HepG2 (cell line): ENCODE results near the gene ISY1. TPM values are rescaled to one million over a fixed set of nuclear protein-coding genes. Genes with fewer than 3 reads are reported as not detected.
A peak's percentile ranks its signal among the peaks of the same experiment; 100 is the strongest.

Experiments
- ELF4 ChIP-seq: sonication (generic); formaldehyde crosslinking; IDR thresholded peaks from 2 replicates; pipeline ENCODE4 v1.5.0; 2020; ENCODE audit warnings: missing genetic modification reagents, mild to moderate bottlenecking, moderate library complexity, borderline replicate concordance
- ESRRA ChIP-seq: sonication (generic); formaldehyde crosslinking; IDR thresholded peaks from 2 replicates; pipeline ENCODE4 v1.5.1; 2020; ENCODE audit warnings: mild to moderate bottlenecking, low read depth, missing genetic modification reagents
- FOXK2 ChIP-seq: fragments of 450-650 bp; IDR thresholded peaks from 2 replicates; pipeline ENCODE4 v1.6.1; 2016
- GATA4 ChIP-seq: sonication (generic); IDR thresholded peaks from 2 replicates; pipeline ENCODE4 v1.6.1; 2016; ENCODE audit warnings: antibody characterized with exemption, low read depth, borderline replicate concordance
- HCFC1 ChIP-seq: fragments of 150-350 bp; IDR thresholded peaks from 2 replicates; pipeline ENCODE4 v1.6.1; 2014; ENCODE audit warnings: low read depth, low read length
- HNF4A ChIP-seq: sonication (generic); formaldehyde crosslinking; IDR thresholded peaks from 2 replicates; pipeline ENCODE4 v1.4.0; 2020; ENCODE audit warnings: missing genetic modification reagents
- ISX ChIP-seq: sonication (generic); formaldehyde crosslinking; conservative IDR thresholded peaks from 2 replicates; pipeline ENCODE4 v1.5.0; 2020; ENCODE audit warnings: missing genetic modification reagents
- KDM6A ChIP-seq: IDR thresholded peaks from 2 replicates; pipeline ENCODE4 v1.6.1; 2016; ENCODE audit warnings: low read depth
- RBM39 ChIP-seq: fragments of 200-400 bp; formaldehyde crosslinking; IDR thresholded peaks from one replicate; pipeline ENCODE4 v1.6.1; 2018; ENCODE audit warnings: antibody characterized with exemption, mild to moderate bottlenecking, low read depth, low read length; ENCODE audit not compliant: poor library complexity, severe bottlenecking
- REPIN1 ChIP-seq: sonication (generic); formaldehyde crosslinking; IDR thresholded peaks from 2 replicates; pipeline ENCODE4 v1.8.0; 2022; ENCODE audit warnings: missing genetic modification reagents, low read depth, mild to moderate bottlenecking, borderline replicate concordance
- SALL1 ChIP-seq: sonication (generic); formaldehyde crosslinking; IDR thresholded peaks from 2 replicates; pipeline ENCODE4 v1.8.0; 2022; ENCODE audit warnings: mild to moderate bottlenecking, missing genetic modification reagents
- SNAI1 ChIP-seq: sonication (generic); formaldehyde crosslinking; IDR thresholded peaks from 2 replicates; pipeline ENCODE4 v1.5.0; 2020; ENCODE audit warnings: mild to moderate bottlenecking, missing genetic modification reagents, borderline replicate concordance
- TBL1XR1 ChIP-seq: fragments of 150-350 bp; IDR thresholded peaks from 2 replicates; pipeline ENCODE4 v1.6.1; 2014; ENCODE audit warnings: borderline replicate concordance, low read length; ENCODE audit not compliant: partially characterized antibody
- TCF7L2 ChIP-seq: IDR thresholded peaks from 2 replicates; pipeline ENCODE4 v1.6.1; 2011; ENCODE audit warnings: mild to moderate bottlenecking, low read depth, low read length, moderate library complexity
- ZKSCAN8 ChIP-seq: IDR thresholded peaks from 2 replicates; pipeline ENCODE4 v1.6.1; 2016; ENCODE audit warnings: borderline replicate concordance, missing genetic modification reagents, missing compliant biosample characterization
- ZNF124 ChIP-seq: sonication (generic); formaldehyde crosslinking; IDR thresholded peaks from 2 replicates; pipeline ENCODE4 v1.4.0; 2020; ENCODE audit warnings: missing genetic modification reagents
- ZNF326 ChIP-seq: sonication (generic); formaldehyde crosslinking; IDR thresholded peaks from 2 replicates; pipeline ENCODE4 v1.4.0; 2020; ENCODE audit warnings: missing genetic modification reagents, borderline replicate concordance
- ZNF572 ChIP-seq: sonication (generic); formaldehyde crosslinking; IDR thresholded peaks from 2 replicates; pipeline ENCODE4 v1.5.1; 2020; ENCODE audit warnings: mild to moderate bottlenecking, missing genetic modification reagents
- ZNF850 ChIP-seq: sonication (generic); formaldehyde crosslinking; conservative IDR thresholded peaks from 2 replicates; pipeline ENCODE4 v1.9.0; 2021; ENCODE audit warnings: mild to moderate bottlenecking, missing genetic modification reagents
- polyA plus RNA-seq, 8 experiments: library from polyadenylated mRNA; depleted of rRNA in 3 of 8; stranded (reverse) in 7 of 8; unstranded in 1 of 8; fragments of >200 nt; fragmentation: Illumina TruSeq in 4 of 8; extraction: Trizol in 4 of 8; gene quantifications; 2 replicates each; pipeline versions ENCODE4 v1.2.1 to v1.2.3, GENCODE V29; 2011 to 2016; ENCODE audit warnings: low read depth in 4 of 8, missing spikeins in 1 of 8, mixed read lengths in 1 of 8; ENCODE audit not compliant: insufficient read depth in 1 of 8
- total RNA-seq, 5 experiments: library from RNA; depleted of rRNA; stranded (reverse); fragments of >200 nt; fragmentation: Illumina TruSeq; extraction: Trizol; gene quantifications; 2 replicates each; pipeline ENCODE4 v1.2.3, GENCODE V29; 2016; ENCODE audit warnings: low read depth in 1 of 5
- TF ChIP-seq, protein P1 (sequence below): sonication (generic); formaldehyde crosslinking; IDR thresholded peaks from 2 replicates; pipeline ENCODE4 v1.5.0; 2020; ENCODE audit warnings: missing genetic modification reagents
- TF ChIP-seq, protein P2 (sequence below): IDR thresholded peaks from 2 replicates; pipeline ENCODE4 v1.6.1; 2016; ENCODE audit warnings: low read depth
- TF ChIP-seq, protein P3 (sequence below): sonication (generic); formaldehyde crosslinking; IDR thresholded peaks from 2 replicates; pipeline ENCODE4 v1.4.0; 2020; ENCODE audit warnings: missing genetic modification reagents
- TF ChIP-seq, protein P4 (sequence below): sonication (generic); formaldehyde crosslinking; IDR thresholded peaks from 2 replicates; pipeline ENCODE4 v1.4.0; 2020; ENCODE audit warnings: low read depth, mild to moderate bottlenecking, missing genetic modification reagents
- TF ChIP-seq, protein P5 (sequence below): sonication (generic); formaldehyde crosslinking; IDR thresholded peaks from 2 replicates; pipeline ENCODE4 v1.8.1; 2023; ENCODE audit warnings: mild to moderate bottlenecking, inconsistent platforms, moderate library complexity, missing genetic modification reagents, borderline replicate concordance

Gene ISY1
- total and polyA plus RNA-seq, 2 of the 13 experiments (the other 11 are each of a cell fraction or from before 2014, with no cell fraction given): 21.0 to 39.1 TPM

DNA sequence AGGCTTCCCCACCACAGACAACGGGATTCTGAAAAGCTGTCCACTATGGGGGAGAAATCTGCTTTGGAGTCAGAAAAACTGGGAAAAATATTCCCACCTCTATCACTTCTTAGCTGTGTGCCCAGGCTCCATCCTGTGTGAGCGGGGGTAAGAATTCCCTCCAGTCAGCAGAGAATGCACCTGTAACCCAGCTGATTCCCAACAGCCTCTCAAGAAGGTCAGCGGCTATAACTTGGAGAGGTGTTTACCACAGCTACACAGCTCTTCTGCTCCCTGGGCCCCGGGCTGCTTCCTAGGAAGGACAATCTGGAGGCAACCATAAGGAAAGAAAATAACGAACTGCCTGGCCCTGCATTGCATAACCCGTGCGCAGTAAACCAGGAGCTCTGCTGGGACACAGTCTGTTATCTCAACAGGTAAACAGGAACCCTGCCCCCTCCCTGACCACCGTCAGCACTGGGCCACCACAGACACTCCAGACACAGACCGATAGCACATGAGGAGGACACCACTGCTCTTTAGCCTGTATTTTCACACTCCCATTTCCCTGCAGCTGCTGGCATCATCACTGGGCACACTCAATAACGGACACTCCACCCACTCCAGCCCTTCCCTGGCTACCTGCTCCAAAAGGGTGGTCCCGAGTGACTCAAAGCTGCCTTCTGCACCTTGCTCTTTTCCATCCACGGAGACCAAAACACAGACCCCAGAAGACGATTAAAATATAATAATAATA, 41.3 kb downstream of the ISY1 start (continued):
- TF ChIP-seq ELF4 (CRISPR knock-in tag): no peak; the same call in 1 of the 2 replicates
- peak; percentile 85 for TF ChIP-seq TBL1XR1
- TF ChIP-seq, protein P1, sequence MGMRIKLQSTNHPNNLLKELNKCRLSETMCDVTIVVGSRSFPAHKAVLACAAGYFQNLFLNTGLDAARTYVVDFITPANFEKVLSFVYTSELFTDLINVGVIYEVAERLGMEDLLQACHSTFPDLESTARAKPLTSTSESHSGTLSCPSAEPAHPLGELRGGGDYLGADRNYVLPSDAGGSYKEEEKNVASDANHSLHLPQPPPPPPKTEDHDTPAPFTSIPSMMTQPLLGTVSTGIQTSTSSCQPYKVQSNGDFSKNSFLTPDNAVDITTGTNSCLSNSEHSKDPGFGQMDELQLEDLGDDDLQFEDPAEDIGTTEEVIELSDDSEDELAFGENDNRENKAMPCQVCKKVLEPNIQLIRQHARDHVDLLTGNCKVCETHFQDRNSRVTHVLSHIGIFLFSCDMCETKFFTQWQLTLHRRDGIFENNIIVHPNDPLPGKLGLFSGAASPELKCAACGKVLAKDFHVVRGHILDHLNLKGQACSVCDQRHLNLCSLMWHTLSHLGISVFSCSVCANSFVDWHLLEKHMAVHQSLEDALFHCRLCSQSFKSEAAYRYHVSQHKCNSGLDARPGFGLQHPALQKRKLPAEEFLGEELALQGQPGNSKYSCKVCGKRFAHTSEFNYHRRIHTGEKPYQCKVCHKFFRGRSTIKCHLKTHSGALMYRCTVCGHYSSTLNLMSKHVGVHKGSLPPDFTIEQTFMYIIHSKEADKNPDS (CRISPR knock-in tag): no peak
- TF ChIP-seq, protein P2, sequence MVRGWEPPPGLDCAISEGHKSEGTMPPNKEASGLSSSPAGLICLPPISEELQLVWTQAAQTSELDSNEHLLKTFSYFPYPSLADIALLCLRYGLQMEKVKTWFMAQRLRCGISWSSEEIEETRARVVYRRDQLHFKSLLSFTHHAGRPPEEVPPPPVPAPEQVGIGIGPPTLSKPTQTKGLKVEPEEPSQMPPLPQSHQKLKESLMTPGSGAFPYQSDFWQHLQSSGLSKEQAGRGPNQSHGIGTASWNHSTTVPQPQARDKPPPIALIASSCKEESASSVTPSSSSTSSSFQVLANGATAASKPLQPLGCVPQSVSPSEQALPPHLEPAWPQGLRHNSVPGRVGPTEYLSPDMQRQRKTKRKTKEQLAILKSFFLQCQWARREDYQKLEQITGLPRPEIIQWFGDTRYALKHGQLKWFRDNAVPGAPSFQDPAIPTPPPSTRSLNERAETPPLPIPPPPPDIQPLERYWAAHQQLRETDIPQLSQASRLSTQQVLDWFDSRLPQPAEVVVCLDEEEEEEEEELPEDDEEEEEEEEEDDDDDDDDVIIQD (CRISPR knock-in tag): no peak
- peak; percentile 92 for TF ChIP-seq FOXK2
- peak; percentile 82; the same call in 1 of the 2 replicates for TF ChIP-seq ZNF850 (CRISPR knock-in tag)
- TF ChIP-seq ISX (CRISPR knock-in tag): no peak
- TF ChIP-seq SALL1 (CRISPR knock-in tag): peak; percentile 96
- TF ChIP-seq SNAI1 (CRISPR knock-in tag): no peak
- TF ChIP-seq, protein P3, sequence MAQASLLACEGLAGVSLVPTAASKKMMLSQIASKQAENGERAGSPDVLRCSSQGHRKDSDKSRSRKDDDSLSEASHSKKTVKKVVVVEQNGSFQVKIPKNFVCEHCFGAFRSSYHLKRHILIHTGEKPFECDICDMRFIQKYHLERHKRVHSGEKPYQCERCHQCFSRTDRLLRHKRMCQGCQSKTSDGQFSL (CRISPR knock-in tag): no peak
- TF ChIP-seq ESRRA: peak; percentile 71; the same call in 1 of the 2 replicates
- TF ChIP-seq, protein P4, sequence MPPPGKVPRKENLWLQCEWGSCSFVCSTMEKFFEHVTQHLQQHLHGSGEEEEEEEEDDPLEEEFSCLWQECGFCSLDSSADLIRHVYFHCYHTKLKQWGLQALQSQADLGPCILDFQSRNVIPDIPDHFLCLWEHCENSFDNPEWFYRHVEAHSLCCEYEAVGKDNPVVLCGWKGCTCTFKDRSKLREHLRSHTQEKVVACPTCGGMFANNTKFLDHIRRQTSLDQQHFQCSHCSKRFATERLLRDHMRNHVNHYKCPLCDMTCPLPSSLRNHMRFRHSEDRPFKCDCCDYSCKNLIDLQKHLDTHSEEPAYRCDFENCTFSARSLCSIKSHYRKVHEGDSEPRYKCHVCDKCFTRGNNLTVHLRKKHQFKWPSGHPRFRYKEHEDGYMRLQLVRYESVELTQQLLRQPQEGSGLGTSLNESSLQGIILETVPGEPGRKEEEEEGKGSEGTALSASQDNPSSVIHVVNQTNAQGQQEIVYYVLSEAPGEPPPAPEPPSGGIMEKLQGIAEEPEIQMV (CRISPR knock-in tag): 0 out of 2 replicates have a peak, but pooled peaks have one; percentile 25
- TF ChIP-seq, protein P5, sequence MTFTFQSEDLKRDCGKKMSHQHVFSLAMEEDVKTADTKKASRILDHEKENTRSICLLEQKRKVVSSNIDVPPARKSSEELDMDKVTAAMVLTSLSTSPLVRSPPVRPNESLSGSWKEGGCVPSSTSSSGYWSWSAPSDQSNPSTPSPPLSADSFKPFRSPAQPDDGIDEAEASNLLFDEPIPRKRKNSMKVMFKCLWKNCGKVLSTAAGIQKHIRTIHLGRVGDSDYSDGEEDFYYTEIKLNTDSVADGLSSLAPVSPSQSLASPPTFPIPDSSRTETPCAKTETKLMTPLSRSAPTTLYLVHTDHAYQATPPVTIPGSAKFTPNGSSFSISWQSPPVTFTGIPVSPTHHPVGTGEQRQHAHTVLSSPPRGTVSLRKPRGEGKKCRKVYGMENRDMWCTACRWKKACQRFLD (CRISPR knock-in tag): no peak
- peak; percentile 81; the same call in 1 of the 2 replicates for TF ChIP-seq ZKSCAN8 (CRISPR knock-in tag)
- TF ChIP-seq GATA4: peak; percentile 86
- no peak for TF ChIP-seq TCF7L2
- no peak for TF ChIP-seq ZNF326
- peak; percentile 59 for TF ChIP-seq RBM39
- TF ChIP-seq KDM6A (CRISPR knock-in tag): peak; percentile 66
- peak; percentile 88 for TF ChIP-seq HNF4A
- TF ChIP-seq ZNF124 (CRISPR knock-in tag): peak; percentile 90
- no peak for TF ChIP-seq HCFC1
- TF ChIP-seq ZNF572 (CRISPR knock-in tag): no peak
- TF ChIP-seq REPIN1 (CRISPR knock-in tag): peak; percentile 74
